CD4-positive, alpha-beta T cell treated with Interleukin-10 for 1 hour (primary cell): ENCODE data around the gene WRAP53.

ENCODE experiments used
- DNase-seq: peaks from one replicate; pipeline ENCODE4 v3.0.0-alpha.2; 2020

WRAP53 gene

DNA sequence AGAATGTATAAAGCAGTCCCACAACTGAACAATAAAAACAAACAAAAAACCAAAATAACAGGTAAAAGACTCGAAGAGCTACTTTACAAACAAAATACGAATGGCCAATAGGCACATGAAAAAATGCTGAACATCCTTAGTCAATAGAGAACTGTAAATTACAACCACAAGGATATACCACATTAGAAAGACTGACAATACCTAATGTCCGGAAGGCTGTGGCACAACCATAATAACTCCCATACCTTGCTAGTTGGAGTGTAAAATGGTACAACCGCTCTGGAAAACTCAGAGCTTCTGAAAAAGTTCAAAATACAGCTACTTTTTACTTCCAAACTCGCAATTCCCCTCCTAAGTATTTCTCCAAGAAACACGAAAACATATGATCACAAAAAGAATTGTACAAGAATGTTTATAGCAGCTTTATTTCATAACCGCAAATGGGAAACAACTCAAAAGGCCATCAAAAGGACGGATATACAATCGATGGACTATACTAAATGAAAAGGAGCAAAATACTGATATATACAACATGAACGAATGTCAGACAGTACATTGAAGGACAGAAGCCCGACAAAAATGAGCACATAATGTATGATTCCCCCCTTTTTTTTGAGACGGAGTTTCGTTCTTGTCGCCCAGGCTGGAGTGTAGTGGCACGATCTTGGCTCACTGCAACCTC lies 3.3 kb upstream of the WRAP53 start:
- peak; percentile 34 for DNase-seq

DNA sequence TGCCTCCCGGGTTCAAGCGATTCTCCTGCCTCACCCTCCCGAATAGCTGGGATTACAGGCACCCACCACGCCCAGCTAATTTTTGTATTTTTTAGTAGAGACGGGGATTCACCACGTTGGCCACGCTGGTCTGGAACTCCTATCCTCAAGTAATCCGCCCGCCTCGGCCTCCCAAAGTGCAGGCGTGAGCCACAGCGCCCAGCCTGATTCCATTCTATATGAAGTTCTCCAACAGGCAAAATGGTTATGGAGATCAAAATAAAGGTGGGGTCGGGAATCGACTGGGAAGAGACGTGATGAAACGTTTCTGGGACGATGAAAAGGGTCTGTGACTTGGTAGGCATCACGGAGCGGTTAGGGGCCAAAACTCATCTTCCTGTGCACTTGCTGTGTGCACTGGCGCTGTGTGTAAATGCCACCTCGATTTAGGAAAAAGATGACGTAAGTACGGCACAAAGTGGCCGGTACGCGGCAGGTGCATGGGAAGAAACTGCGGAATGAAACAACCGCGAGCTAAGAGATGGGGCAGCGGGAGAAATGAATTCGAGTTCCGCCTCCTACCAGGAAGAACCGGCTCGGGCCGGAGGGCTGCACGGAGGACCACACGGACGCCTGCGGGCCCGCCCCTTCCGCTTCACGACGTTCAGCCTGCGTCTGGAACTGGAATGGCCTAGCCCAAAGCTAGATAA lies 2.6 kb upstream of the WRAP53 start:
- DNase-seq: peak; percentile 90

DNA sequence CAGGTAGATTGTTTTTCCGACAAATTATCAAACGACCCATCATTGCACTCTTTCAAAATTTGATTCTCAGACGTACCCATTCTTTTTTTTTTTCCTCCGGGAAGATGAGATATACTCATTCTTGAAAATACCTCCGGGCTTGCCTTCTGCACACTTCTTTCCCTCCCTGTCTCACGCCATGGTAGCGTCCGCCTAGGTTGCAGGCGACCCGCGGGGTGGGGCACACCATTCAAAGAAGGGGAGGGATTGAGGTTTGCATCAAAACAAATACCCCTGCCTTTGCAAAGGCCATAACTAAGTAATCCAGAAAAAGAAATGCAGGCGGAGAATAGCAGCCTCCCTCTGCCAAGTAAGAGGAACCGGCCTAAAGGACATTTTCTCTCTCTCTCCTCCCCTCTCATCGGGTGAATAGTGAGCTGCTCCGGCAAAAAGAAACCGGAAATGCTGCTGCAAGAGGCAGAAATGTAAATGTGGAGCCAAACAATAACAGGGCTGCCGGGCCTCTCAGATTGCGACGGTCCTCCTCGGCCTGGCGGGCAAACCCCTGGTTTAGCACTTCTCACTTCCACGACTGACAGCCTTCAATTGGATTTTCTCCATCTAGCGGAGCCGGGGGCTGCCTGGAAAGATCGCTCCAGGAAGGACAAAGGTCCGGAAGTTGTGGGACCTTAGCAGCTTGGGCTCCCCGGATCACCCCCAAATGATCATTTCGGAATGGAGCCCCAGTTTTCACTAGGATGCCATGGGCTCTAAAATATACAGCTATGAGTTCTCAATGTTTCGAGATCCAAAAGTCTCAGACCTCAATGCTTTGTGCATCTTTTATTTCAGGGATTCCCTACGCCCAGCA lies 1.8 kb upstream of the WRAP53 start:
- DNase-seq: peak; percentile 85

DNA sequence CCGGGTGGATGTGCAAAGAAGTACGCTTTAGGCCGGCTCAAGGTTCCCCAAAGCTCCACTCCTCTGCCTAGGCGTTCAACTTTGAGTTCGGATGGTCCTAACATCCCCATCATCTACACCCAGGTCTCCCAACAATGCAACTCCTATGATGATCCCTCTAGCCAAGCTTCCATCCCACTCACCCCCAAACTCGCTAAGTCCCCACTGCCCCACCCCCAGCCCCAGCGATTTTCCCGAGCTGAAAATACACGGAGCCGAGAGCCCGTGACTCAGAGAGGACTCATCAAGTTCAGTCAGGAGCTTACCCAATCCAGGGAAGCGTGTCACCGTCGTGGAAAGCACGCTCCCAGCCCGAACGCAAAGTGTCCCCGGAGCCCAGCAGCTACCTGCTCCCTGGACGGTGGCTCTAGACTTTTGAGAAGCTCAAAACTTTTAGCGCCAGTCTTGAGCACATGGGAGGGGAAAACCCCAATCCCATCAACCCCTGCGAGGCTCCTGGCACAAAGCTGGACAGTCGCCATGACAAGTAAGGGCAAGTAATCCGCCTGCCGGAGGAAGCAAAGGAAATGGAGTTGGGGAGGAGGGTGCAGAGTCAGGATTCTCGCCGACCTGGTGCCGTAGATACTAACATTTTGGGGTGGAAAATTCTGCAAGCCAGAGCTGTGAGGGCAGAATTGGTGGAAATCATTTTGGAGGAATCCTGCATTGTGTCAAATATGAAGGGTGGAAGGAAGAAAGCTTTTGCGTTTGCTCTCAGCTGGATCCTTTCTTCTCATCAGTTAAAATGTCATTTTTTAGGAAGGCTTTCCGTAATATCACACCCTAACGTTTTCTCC lies 987 bp upstream of the WRAP53 start, which contains the start of gene TP53:
TP53 (minus strand) TSS at position 419 of the 836 bp plus-strand sequence. CDS start 10,896 bp downstream, outside the sequence.
- DNase-seq: peak; percentile 92

DNA sequence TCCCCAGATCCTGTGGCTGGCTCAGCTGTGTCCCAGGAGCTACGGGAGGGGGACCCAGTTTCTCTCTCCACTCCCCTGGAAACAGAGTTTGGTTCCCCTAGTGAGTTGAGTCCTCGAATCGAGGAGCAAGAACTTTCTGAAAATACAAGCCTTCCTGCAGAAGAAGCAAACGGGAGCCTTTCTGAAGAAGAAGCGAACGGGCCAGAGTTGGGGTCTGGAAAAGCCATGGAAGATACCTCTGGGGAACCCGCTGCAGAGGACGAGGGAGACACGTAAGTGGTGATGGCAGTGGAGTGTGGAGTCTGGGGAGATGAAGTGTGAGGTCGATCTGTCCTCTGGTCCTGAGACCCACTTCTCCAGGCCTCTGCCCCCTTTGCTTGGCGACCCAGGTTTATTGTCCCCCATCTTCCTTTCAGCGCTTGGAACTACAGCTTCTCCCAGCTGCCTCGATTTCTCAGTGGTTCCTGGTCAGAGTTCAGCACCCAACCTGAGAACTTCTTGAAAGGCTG lies 585 bp downstream of the WRAP53 start:
- no peak for DNase-seq

DNA sequence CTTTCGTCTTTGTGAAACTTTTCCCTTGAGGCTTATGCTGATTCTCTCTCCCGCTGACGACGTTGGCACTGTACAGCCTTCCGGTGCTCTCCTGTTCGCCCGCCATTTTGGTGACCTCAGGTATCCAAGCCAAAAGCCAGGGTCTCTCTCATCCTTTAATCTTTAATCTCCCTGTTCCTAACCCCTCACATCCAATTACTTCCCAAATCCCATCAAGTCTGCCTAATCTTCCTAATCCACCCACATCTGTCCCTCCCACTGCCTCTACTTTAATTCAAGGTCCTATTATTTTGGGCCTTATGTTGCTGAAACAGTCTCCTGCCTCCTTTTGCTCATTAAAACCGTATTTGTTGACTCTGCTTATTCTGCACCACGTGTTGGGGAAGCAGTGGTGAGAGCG lies 7.3 kb downstream of the WRAP53 start:
- no peak for DNase-seq

DNA sequence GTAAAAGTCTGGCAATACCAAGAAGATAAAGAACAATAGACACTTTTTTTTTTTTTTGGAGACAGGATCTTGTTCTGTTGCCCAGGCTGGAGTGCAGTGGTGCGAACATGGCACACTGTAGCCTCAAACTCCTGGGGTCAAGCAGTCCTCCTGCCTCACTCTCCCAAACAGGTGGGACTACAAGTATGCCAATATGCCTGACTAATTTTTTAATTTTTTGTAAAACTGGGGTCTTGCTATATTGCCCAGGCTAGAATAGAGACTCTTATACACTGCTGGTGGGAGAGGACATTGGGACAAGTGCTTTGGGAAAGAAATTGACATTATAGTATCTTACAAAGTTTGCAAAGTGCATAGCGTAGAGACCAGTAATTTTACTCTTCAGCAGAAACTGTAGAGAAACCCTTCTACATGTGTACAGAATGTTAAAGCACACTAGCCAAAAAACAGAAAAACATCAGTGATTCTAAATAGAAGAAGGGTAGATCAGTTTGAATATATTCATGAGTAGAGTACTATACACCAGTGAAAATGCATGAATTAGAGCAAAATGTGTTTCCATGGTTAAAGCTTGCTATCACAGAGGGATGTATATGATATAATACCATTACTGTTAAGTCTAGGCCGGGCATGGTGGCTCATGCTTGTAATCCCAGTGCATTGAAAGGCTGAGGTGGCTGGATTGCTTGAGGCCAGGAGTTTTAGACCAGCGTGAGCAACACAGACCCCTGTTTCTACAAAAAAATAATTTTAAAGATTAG lies 9.7 kb downstream of the WRAP53 start:
- DNase-seq: no peak

DNA sequence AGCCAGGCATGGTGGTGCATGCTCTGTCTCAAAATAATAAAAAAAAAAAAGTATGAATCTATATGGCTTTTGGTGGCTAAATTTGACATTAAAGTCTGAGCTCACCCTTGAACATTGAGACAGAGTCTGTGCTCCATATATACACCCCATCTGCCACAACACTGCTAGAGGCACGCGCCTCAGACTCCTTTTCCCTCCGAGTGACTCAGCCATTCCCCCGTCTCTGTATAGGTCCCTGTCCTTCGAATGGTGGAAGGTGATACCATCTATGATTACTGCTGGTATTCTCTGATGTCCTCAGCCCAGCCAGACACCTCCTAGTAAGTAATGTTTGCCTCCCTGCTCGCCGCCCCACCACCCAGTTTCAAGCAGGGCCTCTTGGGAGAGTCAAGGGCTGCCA lies 12.2 kb downstream of the WRAP53 start:
- no peak for DNase-seq

DNA sequence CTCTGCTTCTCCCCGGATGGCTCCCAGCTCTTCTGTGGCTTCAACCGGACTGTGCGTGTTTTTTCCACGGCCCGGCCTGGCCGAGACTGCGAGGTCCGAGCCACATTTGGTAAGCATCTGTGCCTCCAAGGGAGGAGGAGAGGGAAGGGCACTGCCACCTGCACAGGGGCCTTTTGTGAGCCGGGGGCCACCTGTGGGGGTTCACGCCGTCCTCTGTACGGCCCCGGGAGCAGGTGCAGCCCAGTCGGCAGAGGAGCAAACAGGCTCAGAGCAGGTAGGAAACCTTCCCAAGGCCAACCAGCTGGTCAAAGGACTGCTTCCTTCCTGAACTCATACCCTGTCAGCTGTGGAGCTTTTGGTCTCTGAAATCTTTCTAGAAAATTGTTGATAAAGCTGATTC lies 13.4 kb downstream of the WRAP53 start:
- no peak for DNase-seq

DNA sequence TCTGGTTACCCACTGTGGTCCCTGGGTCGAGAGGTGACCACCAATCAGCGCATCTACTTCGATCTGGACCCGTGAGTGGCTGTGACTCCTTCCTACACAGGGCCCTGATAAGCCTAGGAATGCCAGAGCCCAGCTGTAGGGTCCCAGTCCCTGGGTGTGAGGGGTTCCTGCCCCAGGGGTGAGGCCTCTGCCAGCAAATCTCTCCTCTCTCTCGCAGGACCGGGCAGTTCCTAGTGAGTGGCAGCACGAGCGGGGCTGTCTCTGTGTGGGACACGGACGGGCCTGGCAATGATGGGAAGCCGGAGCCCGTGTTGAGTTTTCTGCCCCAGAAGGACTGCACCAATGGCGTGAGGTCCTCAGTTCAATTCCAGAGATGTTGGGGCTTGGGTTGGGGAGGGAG lies 14.5 kb downstream of the WRAP53 start:
- no peak for DNase-seq

DNA sequence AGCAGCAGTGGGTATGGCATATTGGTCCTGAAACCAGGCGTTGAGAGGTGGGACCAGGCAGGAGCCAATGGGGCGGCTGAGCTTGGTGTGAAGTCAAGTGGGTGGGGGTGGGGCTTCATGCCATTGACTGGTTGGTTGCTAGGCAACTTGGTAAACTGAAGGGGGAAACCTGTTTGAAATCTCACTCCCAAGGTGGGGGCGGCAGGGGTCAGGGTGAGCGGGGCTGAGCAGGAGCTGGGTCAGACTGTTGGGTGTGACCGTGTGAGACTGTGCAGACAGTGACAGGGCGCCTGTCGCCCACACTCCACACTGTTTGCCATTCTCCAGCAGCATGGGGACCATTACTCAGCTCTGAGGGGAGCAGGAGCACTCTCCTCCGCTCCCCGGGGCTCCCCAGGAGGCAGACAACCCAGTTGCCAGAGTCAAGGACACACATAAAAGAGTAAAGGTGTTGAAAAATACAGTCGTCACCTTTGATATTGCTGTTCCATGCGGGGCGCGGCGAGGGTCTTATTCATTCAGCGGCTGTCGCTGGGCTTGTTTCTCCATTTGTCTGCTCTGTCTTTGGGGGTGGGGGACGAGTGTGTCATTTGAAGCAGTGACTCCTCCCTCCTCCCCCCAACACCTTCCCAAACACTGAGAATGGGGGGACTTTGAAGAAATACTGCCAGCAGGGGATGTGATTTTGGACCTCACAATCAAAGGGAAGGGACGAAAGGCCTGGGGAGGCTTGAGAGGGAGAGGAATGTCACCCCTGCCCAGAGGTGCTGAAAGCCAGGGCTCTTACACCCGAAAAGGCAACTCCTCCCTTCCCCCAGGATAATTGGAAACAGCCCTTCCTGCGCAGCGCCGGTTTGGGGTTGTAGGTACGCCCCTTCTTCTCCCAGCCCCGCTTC lies 15.6 kb downstream of the WRAP53 start:
- no peak for DNase-seq

DNA sequence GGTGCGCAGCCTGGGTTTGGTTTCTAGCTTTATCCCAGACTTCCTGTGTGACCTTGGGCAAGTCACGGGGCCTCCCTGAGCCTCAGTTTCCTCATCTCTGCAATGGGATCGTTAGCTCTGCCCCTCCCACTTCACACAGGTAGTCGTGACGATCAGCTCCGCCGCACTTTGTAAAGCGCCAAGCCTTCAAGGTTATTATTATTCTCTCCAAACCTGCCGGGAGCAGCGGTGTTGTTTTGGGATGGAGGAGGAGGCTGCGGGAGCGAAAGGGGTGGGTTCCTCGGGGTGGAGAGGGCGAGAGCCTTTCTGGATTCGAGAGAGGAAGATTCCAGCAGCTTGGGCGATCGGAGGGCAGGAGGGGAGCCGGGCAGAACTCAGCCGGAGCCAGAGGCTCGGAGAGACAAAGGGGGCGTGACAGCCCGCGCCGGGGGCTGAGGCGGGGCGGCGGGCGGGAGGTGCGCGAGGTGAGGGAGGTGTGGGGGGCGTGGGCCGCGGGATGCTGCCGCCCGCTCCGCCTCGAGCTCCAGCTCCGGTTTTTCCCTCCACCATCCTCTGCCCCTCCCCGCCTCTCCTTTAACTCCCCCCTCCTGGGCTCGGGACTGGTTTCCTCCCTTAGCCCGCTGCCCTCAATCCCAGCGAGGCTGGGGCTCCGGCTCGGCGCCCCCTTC lies 16.5 kb downstream of the WRAP53 start, which contains the start of gene EFNB3:
EFNB3 (plus strand) TSS at position 602 of the 668 bp plus-strand sequence. CDS start 397 bp downstream, outside the sequence.
- no peak for DNase-seq

DNA sequence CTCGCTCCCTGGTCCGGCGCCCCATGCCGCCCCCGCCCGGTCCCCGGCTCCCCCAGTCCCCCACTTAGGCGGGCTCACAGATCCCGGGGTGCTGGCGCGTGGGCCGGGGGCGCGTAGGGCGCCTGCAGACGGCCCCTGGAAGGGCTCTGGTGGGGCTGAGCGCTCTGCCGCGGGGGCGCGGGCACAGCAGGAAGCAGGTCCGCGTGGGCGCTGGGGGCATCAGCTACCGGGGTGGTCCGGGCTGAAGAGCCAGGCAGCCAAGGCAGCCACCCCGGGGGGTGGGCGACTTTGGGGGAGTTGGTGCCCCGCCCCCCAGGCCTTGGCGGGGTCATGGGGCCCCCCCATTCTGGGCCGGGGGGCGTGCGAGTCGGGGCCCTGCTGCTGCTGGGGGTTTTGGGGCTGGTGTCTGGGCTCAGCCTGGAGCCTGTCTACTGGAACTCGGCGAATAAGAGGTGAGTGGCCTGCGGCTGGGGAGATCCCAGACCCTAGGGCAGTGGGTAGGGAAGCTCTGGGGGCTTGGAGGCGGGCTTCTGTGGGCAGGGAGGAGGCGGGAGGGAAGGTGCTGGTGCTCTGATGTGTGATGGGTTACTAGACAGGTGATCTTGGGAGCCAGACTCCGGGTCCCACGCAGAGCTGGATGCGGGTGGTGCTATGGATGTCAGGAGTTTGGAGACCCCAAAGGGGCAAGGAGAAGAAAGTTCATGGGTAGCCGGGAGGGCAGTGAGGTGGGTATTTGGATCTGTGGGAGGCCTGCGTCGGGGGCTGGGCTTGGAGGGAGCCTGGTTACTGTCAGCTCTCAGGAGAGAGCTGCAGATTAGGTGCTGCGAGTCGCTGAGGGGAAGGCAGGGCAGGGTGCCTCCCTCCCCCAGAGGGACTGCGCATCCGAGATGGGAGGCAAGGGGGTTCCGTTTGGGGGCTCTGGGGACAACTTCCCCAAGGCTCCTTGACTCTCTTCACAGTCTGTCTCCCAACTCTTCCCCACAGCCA lies 17.3 kb downstream of the WRAP53 start:
- no peak for DNase-seq

DNA sequence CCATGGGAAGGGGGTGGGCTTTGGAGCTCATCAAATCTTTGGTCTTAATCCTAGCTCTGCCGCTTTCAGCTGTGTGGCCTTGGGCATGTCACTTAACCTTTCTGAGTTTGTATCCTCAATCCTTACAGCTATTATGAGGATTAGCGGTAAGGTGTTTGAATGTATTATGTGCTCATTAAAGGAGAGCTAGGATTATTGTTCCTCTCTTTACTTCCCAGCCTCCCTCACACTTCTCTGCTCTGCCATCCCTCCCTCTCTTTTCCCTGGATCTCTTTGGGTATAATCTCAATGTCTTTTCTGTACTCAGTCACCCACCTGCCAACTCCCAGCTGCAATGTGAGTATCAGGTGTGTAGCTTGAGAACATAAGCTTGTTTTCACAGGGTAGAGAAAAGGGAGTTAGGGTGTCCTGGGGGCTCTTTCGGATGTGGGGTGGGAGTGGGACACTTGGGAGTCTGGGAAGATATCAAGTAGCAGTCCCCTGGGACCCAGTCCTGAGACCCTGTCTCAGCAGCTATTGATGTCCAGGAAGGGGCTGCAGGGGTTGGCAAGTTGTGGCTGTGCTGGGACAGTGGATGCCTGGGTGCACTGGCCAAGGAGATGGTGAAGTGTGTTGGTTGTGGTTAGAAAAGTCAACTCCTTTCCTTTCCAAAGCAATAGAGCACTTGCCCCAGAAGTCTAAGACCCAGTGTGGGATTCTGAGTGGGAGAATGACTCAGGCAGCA lies 18.5 kb downstream of the WRAP53 start:
- no peak for DNase-seq

DNA sequence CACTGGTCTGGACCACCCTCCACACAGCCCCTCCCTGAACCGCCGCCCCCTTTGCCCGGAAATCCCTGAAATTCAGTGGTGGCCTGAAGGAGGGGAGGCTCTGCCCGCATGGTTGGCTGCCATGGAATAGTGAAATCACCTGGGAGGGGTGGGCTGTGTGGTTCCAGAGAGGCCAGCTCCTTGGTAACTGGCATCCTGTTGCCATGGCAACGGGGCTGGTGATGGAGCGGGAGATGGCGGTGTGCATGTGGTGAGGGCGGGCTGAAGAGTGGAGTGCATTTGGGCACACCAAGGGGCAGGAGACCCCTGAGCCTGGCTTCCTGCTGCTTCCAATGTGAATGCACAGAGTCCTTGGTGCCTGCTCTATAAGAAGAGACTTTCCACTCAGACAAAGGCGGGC lies 19.2 kb downstream of the WRAP53 start:
- no peak for DNase-seq

DNA sequence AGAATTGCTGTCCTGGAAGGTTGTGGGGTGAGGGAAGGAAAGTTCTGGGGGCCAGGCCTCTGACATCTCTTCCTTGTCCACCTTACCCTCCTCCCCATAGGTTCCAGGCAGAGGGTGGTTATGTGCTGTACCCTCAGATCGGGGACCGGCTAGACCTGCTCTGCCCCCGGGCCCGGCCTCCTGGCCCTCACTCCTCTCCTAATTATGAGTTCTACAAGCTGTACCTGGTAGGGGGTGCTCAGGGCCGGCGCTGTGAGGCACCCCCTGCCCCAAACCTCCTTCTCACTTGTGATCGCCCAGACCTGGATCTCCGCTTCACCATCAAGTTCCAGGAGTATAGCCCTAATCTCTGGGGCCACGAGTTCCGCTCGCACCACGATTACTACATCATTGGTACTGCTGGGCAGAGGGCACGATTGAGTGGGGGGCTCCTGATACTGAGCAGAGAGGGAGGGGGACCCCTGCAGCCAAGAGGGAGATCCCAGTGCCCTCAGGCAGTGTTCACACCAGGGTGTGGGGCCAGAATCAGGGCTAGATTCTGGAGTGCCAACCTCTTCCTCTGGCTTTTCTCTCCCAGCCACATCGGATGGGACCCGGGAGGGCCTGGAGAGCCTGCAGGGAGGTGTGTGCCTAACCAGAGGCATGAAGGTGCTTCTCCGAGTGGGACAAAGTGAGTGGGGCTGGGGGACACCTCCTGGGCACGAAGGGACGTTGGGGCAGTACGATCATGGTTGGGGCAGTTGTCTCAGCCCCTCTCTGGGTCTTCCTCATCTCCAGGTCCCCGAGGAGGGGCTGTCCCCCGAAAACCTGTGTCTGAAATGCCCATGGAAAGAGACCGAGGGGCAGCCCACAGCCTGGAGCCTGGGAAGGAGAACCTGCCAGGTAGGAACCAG lies 19.8 kb downstream of the WRAP53 start:
- no peak for DNase-seq

DNA sequence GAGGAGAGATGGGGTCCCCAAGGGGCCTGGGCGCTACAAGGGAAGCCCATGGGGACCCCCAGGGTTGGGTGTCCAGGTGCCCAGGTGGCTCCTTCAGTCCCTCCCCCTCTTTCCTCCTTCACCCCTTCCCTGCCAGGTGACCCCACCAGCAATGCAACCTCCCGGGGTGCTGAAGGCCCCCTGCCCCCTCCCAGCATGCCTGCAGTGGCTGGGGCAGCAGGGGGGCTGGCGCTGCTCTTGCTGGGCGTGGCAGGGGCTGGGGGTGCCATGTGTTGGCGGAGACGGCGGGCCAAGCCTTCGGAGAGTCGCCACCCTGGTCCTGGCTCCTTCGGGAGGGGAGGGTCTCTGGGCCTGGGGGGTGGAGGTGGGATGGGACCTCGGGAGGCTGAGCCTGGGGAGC lies 20.8 kb downstream of the WRAP53 start:
- no peak for DNase-seq
